ENCODE measurements around the gene PIK3R1. TPM values are rescaled to one million over a fixed set of nuclear protein-coding genes. Genes with fewer than 3 reads are reported as not detected.

Gene PIK3R1
- 100 to 1,000 TPM; 132 to 408 (median 221) TPM for total RNA-seq

- TF ChIP-seq CTCF (IDR thresholded peaks at IDR 0.05; ENCODE audit: low read depth) = no peak
Measured at GRCh38 chr5:68215208-68215897, at the start of gene PIK3R1. Gene PIK3R1 (plus strand): TSS chr5:68215756. CDS start chr5:68226676, 10,920 bp downstream.

- no peak for TF ChIP-seq CTCF (IDR thresholded peaks at IDR 0.05; ENCODE audit: low read depth)
Measured at GRCh38 chr5:68167195-68167651, 48.3 kb upstream of the PIK3R1 start.

- TF ChIP-seq CTCF (IDR thresholded peaks at IDR 0.05; ENCODE audit: low read depth) = no peak
Measured at GRCh38 chr5:68169903-68170302, 45.7 kb upstream of the PIK3R1 start.

GRCh38 chr5:68170826-68171558 is 44.6 kb upstream of the PIK3R1 start:
- no peak for TF ChIP-seq CTCF (IDR thresholded peaks at IDR 0.05; ENCODE audit: low read depth)

- TF ChIP-seq CTCF (IDR thresholded peaks at IDR 0.05; ENCODE audit: low read depth) = no peak
Measured at GRCh38 chr5:68172314-68172713, 43.2 kb upstream of the PIK3R1 start.

- TF ChIP-seq CTCF (IDR thresholded peaks at IDR 0.05; ENCODE audit: low read depth) = no peak
Measured at GRCh38 chr5:68173007-68173406, 42.5 kb upstream of the PIK3R1 start.

GRCh38 chr5:68176253-68176652 is 39.3 kb upstream of the PIK3R1 start:
- no peak for TF ChIP-seq CTCF (IDR thresholded peaks at IDR 0.05; ENCODE audit: low read depth)

All from subcutaneous adipose tissue (tissue), 4 donors.